ENCODE measurements around the gene ACTR1B. TPM values are rescaled to one million over a fixed set of nuclear protein-coding genes. Genes with fewer than 3 reads are reported as not detected.
"Not testable (repeated sequence)": the region's sequence is repeated elsewhere in the genome, so short reads cannot be mapped to it uniquely, and the experiment has no call there.

Gene ACTR1B
- total RNA-seq, 4 donors from 2014 or later, result 33.2 to 91.2 (median 69.3) TPM

- H3K27me3 ChIP-seq, result no peaks in the 10 kb centered on the region
- no peaks in the 10 kb centered on the region for H3K36me3 ChIP-seq
- no peak for DNase-seq
- H3K9me3 ChIP-seq, result no peaks in the 10 kb centered on the region
- no peak overlapping the region for H3K4me3 ChIP-seq
- H3K4me1 ChIP-seq, result no peaks in the 10 kb centered on the region
- intact Hi-C loops (cut with DNase I; ENCODE audit: low total_unique reads), result no loop called here
- no peak overlapping the region for H3K27ac ChIP-seq
- TF ChIP-seq POLR2A (IDR thresholded peaks at IDR 0.05) (no peak), CTCF (IDR thresholded peaks at IDR 0.05) (no peak)
Observed at GRCh38 chr2:97688062-97688827, 24.4 kb upstream of the ACTR1B start.

- H3K27ac ChIP-seq; H3K27me3 ChIP-seq; intact Hi-C loops (cut with DNase I; ENCODE audit: low total_unique reads): not testable (repeated sequence)
Observed at GRCh38 chr2:97687235-97687634, 23.4 kb upstream of the ACTR1B start.

GRCh38 chr2:97678298-97678697, 14.5 kb upstream of the ACTR1B start:
- Histone ChIP-seq H3K4me1 (no peaks in the 10 kb centered on the region), H3K9me3 (no peaks in the 10 kb centered on the region), H3K36me3 (no peaks in the 10 kb centered on the region), H3K27ac (no peak overlapping the region), H3K27me3 (no peaks in the 10 kb centered on the region), H3K4me3 (no peak overlapping the region)
- TF ChIP-seq CTCF (IDR thresholded peaks at IDR 0.05) (no peak), POLR2A (IDR thresholded peaks at IDR 0.05) (no peak)
- DNase-seq, result no peak
- intact Hi-C loops (cut with DNase I; ENCODE audit: low total_unique reads), result no loop called here

More at GRCh38 chr2:97687235-97687634, 23.4 kb upstream of the ACTR1B start:
- H3K4me1 ChIP-seq, H3K36me3 ChIP-seq, H3K4me3 ChIP-seq, DNase-seq, H3K9me3 ChIP-seq: not testable (repeated sequence)

GRCh38 chr2:97677480-97677879, 13.6 kb upstream of the ACTR1B start:
- Histone ChIP-seq H3K4me1 (no peaks in the 10 kb centered on the region), H3K27ac (no peak overlapping the region), H3K4me3 (no peak overlapping the region), H3K36me3 (no peaks in the 10 kb centered on the region), H3K27me3 (no peaks in the 10 kb centered on the region), H3K9me3 (no peaks in the 10 kb centered on the region)
- TF ChIP-seq CTCF (IDR thresholded peaks at IDR 0.05) (no peak), POLR2A (IDR thresholded peaks at IDR 0.05) (no peak)
- DNase-seq, result no peak
- intact Hi-C loops (cut with DNase I; ENCODE audit: low total_unique reads), result no loop called here

- intact Hi-C loops (cut with DNase I; ENCODE audit: low total_unique reads), result no loop called here
- no peaks in the 10 kb centered on the region for H3K9me3 ChIP-seq
- no peak overlapping the region for H3K4me3 ChIP-seq
- H3K27me3 ChIP-seq, result no peaks in the 10 kb centered on the region
- H3K4me1 ChIP-seq, result no peaks in the 10 kb centered on the region
- no peaks in the 10 kb centered on the region for H3K36me3 ChIP-seq
- DNase-seq, result no peak
- no peak overlapping the region for H3K27ac ChIP-seq
- TF ChIP-seq CTCF (IDR thresholded peaks at IDR 0.05) (no peak), POLR2A (IDR thresholded peaks at IDR 0.05) (no peak)
Observed at GRCh38 chr2:97676620-97677019, 12.8 kb upstream of the ACTR1B start.
